Ammon's horn (tissue), 1 donor: ENCODE measurements around the gene TIMP1.

ENCODE experiments used
- DNase-seq: peaks from one replicate; pipeline ENCODE4 v3.0.0-alpha.2; 2016; ENCODE audit warnings: low spot score

TIMP1 gene

GRCh38 chrX:47581731-47582647 lies at the start of gene TIMP1:
Gene TIMP1 (plus strand): TSS chrX:47582436. CDS start chrX:47583416, 980 bp downstream.
- peak; percentile 64 for DNase-seq

GRCh38 chrX:47539860-47540259 lies 42.4 kb upstream of the TIMP1 start:
- DNase-seq, result no peak

GRCh38 chrX:47540754-47541538 lies 41.3 kb upstream of the TIMP1 start:
- DNase-seq, result peak; percentile 92

GRCh38 chrX:47543496-47543895 lies 38.7 kb upstream of the TIMP1 start:
- no peak for DNase-seq

- DNase-seq, result peak; percentile 96
Measured at GRCh38 chrX:47556045-47556623, 26.1 kb upstream of the TIMP1 start.

- no peak for DNase-seq
Measured at GRCh38 chrX:47558436-47558835, 23.8 kb upstream of the TIMP1 start.

- no peak for DNase-seq
Measured at GRCh38 chrX:47560179-47560933, 21.9 kb upstream of the TIMP1 start.

GRCh38 chrX:47560934-47561658 lies 21.1 kb upstream of the TIMP1 start, which contains the start of gene ARAF:
Gene ARAF (plus strand): TSS chrX:47561205. CDS start chrX:47562968, 1,763 bp downstream.
- peak; percentile 98 for DNase-seq

- no peak for DNase-seq
Measured at GRCh38 chrX:47561659-47562151, 20.5 kb upstream of the TIMP1 start.

GRCh38 chrX:47562615-47563243 lies 19.5 kb upstream of the TIMP1 start:
- no peak for DNase-seq

- DNase-seq, result no peak
Measured at GRCh38 chrX:47563801-47564315, 18.4 kb upstream of the TIMP1 start.

GRCh38 chrX:47564438-47565085 lies 17.7 kb upstream of the TIMP1 start:
- no peak for DNase-seq

GRCh38 chrX:47566841-47567240 lies 15.4 kb upstream of the TIMP1 start:
- no peak for DNase-seq

- no peak for DNase-seq
Measured at GRCh38 chrX:47568656-47569295, 13.5 kb upstream of the TIMP1 start.

GRCh38 chrX:47570794-47571193 lies 11.4 kb upstream of the TIMP1 start:
- DNase-seq, result no peak

GRCh38 chrX:47571215-47571614 lies 11.0 kb upstream of the TIMP1 start:
- peak; percentile 40 for DNase-seq

GRCh38 chrX:47571896-47572295 lies 10.3 kb upstream of the TIMP1 start:
- no peak for DNase-seq

GRCh38 chrX:47572773-47573340 lies 9.4 kb upstream of the TIMP1 start:
- no peak for DNase-seq
